MCF 10A (cell line): ENCODE data around the gene ADAMTS19. TPM values are rescaled to one million over a fixed set of nuclear protein-coding genes. Genes with fewer than 3 reads are reported as not detected.

Experiments
- BruUV-seq: library from RNA; stranded (reverse); fragments of 400-500 nt; replicated peaks from 2 replicates; lab custom pipeline; 2021; lab: Mats Ljungman, UMichigan
- CTCF ChIA-PET: fragments of 300-600 bp; sonication (Branson Sonifier 250); formaldehyde crosslinking; extraction: SDS; loops from one replicate; lab custom pipeline; 2021; ENCODE audit warnings: antibody characterized with exemption, inconsistent platforms; lab: Yijun Ruan, JAX
- POLR2A ChIA-PET: fragments of 300-600, 350-650 bp; sonication (Branson Sonifier 250); formaldehyde crosslinking; extraction: SDS; loops from one replicate; lab custom pipeline; 2020; ENCODE audit warnings: antibody characterized with exemption, inconsistent platforms; lab: Yijun Ruan, JAX
- DNase-seq: peaks from one replicate; pipeline ENCODE4 v3.0.0-alpha.2; 2018; ENCODE audit not compliant: unreplicated experiment
- H3K27ac Mint-ChIP-seq: one replicate; pipeline ENCODE4 v1.8.0; 2022; ENCODE audit warnings: mild to moderate bottlenecking, low read depth, mixed read lengths; ENCODE audit not compliant: unreplicated experiment
- H3K27me3 Mint-ChIP-seq: one replicate; pipeline ENCODE4 v1.8.0; 2022; ENCODE audit warnings: mixed read lengths; ENCODE audit not compliant: insufficient read depth, unreplicated experiment
- H3K36me3 Mint-ChIP-seq: one replicate; pipeline ENCODE4 v1.8.0; 2022; ENCODE audit warnings: mild to moderate bottlenecking, moderate library complexity, mixed read lengths; ENCODE audit not compliant: insufficient read depth, unreplicated experiment
- H3K4me1 Mint-ChIP-seq: one replicate; pipeline ENCODE4 v1.8.0; 2022; ENCODE audit warnings: mixed read lengths; ENCODE audit not compliant: insufficient read depth, unreplicated experiment
- H3K4me3 Mint-ChIP-seq: one replicate; pipeline ENCODE4 v1.8.0; 2022; ENCODE audit warnings: mild to moderate bottlenecking, moderate library complexity, mixed read lengths; ENCODE audit not compliant: unreplicated experiment
- H3K9me3 Mint-ChIP-seq: one replicate; pipeline ENCODE4 v1.8.0; 2022; ENCODE audit warnings: mixed read lengths; ENCODE audit not compliant: unreplicated experiment
- CTCF ChIP-seq: fragments of 200-600 bp; IDR thresholded peaks from one replicate; pipeline ENCODE4 v1.8.0; 2022; ENCODE audit warnings: antibody characterized with exemption, mild to moderate bottlenecking; ENCODE audit not compliant: unreplicated experiment
- intact Hi-C: fragments of 100-400 bp; cut with micrococcal nuclease; formaldehyde crosslinking; loops from 2 replicates; pipeline ENCODE4 v1.14.1; 2022
- total RNA-seq: library from RNA; stranded (reverse); gene quantifications from 2 replicates; pipeline ENCODE4 v1.2.3, GENCODE V29; 2022

Gene ADAMTS19
- total RNA-seq, 1 experiment from 2014 or later = not detected

- CTCF ChIA-PET = interaction anchor here (0.6 to 2.5 kb wide), 3 partner anchors 43 to 262 kb away, joined by 3 to 10 read pairs (median 3); no protein-coding TSS in a partner anchor
- intact Hi-C loops = no loop called here
- no peaks in the 10 kb centered on the region for H3K9me3 Mint-ChIP-seq
Measured at GRCh38 chr5:129508606-129509005, 48.5 kb downstream of the ADAMTS19 start.

GRCh38 chr5:129509363-129509975, 49.4 kb downstream of the ADAMTS19 start:
- Mint-ChIP-seq H3K9me3 (peaks cover under 1% of the 10 kb centered on the region), H3K27me3 (peaks cover 12% of the 10 kb centered on the region), H3K27ac (no peak overlapping the region), H3K36me3 (no peaks in the 10 kb centered on the region), H3K4me3 (no peak overlapping the region), H3K4me1 (peaks cover 6% of the 10 kb centered on the region)
- intact Hi-C loops = no loop called here
- ChIA-PET POLR2A (interaction anchor here (0.7 to 0.8 kb wide), 2 partner anchors 125 to 1046 kb away, joined by 3 read pairs; no protein-coding TSS in a partner anchor), CTCF (interaction anchor here (0.6 to 2.5 kb wide), 4 partner anchors 44 to 261 kb away, joined by 3 to 10 read pairs (median 3); no protein-coding TSS in a partner anchor)
- no peak for TF ChIP-seq CTCF
- DNase-seq = no peak
- no TSS peak for BruUV-seq

More at GRCh38 chr5:129508606-129509005, 48.5 kb downstream of the ADAMTS19 start:
- peaks cover 6% of the 10 kb centered on the region for H3K4me1 Mint-ChIP-seq
- H3K27ac Mint-ChIP-seq = no peak overlapping the region
- H3K4me3 Mint-ChIP-seq = no peak overlapping the region
- H3K27me3 Mint-ChIP-seq = peaks cover 12% of the 10 kb centered on the region
- H3K36me3 Mint-ChIP-seq = no peaks in the 10 kb centered on the region
- TF ChIP-seq CTCF = no peak
- BruUV-seq = no TSS peak
- DNase-seq = no peak
- POLR2A ChIA-PET = interaction anchor here (0.8 kb wide), 1 partner anchor 124 kb away, joined by 3 read pairs; no protein-coding TSS in a partner anchor

- ChIA-PET CTCF (interaction anchor here (0.6 to 2.5 kb wide), 2 partner anchors 260 to 271 kb away, joined by 3 to 10 read pairs; no protein-coding TSS in a partner anchor), POLR2A (no interaction called here)
- no peak overlapping the region for H3K4me3 Mint-ChIP-seq
- peaks cover 12% of the 10 kb centered on the region for H3K27me3 Mint-ChIP-seq
- no TSS peak for BruUV-seq
- peak; percentile 26 for DNase-seq
- no peak for TF ChIP-seq CTCF
- H3K9me3 Mint-ChIP-seq = peaks cover 11% of the 10 kb centered on the region
- no peak overlapping the region for H3K27ac Mint-ChIP-seq
- H3K4me1 Mint-ChIP-seq = peaks cover 6% of the 10 kb centered on the region
- intact Hi-C loops = no loop called here
- H3K36me3 Mint-ChIP-seq = no peaks in the 10 kb centered on the region
Measured at GRCh38 chr5:129511291-129511690, 51.2 kb downstream of the ADAMTS19 start.

DNA sequence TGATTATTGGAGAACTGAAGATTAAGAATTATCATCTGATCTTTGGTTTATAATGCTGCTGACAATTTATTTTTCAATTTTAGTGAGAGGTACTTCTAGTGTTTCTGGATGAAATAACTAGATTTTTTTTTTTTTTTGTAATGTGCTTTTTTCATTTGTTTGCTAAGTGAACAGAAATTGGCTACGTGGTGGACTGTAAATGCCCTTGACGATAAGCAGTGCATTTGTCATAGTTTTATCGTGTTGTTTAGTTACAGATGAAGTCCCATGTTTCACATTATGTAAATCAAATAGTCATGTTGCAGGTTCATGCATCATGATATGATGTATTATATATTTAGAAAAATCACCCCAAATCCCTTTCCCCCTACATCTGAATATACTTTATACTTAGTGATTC, 81.0 kb downstream of the ADAMTS19 start:
- BruUV-seq = no TSS peak
- intact Hi-C loops = loop anchor here (1.0 to 10.0 kb wide), 4 partner anchors 227 to 1574 kb away; no protein-coding TSS in a partner anchor
- CTCF ChIA-PET = no interaction called here
- Mint-ChIP-seq H3K27me3 (peaks cover 16% of the 10 kb centered on the region), H3K27ac (no peak overlapping the region), H3K4me3 (no peak overlapping the region), H3K4me1 (no peaks in the 10 kb centered on the region), H3K36me3 (no peaks in the 10 kb centered on the region), H3K9me3 (no peaks in the 10 kb centered on the region)
- DNase-seq = no peak
- POLR2A ChIA-PET = no interaction called here
- no peak for TF ChIP-seq CTCF
